HG02610 (cell line): ENCODE results near the gene DNAJC16.

Experiments used
- ATAC-seq: cut with Tn5 transposase; IDR thresholded peaks from one replicate; pipeline ENCODE4 v1.9.1; 2021; ENCODE audit warnings: mild to moderate bottlenecking, moderate library complexity; ENCODE audit not compliant: unreplicated experiment

Gene DNAJC16

DNA sequence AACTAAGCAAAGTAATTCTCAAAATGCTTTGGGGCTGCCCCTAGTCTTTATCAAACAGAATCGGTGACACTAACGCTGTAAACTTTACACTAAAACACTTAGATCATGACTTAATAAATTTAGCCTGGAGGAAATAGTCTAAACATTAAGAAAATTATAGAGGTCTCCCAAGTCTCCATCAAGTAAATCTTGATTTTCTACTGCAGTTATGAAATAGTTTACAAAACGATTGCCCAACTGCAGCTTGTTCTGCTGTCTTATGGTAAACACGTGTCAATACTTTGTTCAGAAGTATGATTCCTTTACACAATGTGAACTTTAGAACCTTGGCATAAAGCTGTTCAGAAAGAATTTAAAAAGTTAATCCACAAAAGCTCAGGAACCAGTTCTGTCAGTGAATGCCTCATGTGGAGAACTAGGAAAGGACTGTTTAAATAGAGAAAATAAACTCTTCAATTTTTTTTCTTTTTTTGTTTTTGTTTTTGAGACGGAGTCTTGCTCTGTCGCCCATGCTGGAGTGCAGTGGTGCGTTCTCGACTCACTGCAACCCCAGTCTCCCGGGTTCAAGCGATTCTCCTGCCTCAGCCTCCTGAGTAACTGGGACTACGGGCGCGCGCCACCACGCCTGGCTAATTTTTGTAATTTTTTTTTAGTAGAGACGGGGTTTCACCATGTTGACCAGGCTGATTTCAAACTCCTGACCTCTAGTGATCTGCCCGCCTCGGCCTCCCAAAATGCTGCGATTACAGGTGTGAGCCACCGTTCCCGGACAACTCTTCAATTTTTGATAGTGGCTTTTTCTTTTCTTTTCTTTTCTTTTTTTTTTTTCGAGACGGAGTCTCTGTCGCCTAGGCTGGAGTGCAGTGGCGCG is 92.2 kb downstream of the DNAJC16 start:
- no peak for ATAC-seq

DNA sequence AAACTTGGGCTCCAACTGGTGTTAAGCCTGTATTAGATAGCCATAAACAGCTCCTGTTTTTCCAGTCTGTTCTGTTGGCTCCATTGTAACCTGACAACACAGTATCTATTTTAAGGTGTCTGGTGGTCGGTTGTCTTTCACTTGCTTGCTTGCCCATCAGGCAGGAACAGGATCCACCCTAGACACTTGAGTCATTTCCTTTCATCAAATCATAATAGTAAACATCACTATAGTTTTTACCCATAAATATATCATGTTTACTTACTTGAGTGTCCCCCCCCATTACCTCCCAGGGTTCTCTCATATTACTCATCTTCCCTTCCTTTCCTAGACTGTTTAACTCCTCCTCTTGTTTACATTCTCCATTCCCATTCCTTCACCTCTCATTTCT is 93.5 kb downstream of the DNAJC16 start:
- no peak for ATAC-seq

DNA sequence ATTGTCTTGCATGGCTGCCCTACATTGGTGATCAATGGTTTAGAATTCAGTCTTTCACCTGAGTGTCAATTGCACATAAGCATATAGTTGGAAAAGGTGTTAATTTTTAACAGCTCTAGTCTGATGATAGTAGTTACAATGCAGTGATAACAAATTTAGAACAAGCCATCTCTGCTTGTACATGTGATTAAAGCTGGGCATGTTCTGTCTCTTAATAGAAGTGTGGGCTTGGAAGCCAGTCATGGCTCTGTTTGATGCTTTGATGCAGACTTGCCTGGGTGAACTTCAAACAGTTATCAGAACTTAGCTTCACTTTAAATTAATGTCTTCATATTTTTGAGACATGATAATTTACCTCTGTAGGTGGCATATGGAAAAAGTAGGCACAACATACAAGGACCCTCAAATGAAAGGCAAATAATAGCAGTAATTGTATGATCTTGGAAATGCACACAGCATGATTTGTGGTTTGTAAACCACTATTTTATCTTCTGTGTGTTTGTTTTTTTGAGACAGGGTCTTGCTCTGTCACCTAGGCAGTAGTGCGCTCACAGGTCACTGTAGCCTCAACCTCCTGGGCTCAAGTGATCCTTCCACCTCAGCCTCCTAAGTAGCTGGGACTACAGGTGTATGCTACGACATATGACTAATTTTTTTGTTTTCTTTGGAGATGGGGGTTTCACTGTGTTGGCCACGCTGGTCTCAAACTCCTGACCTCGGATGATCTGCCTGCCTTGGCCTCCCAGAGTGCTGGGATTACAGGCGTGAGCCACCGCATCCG is 94.4 kb downstream of the DNAJC16 start:
- ATAC-seq = no peak

DNA sequence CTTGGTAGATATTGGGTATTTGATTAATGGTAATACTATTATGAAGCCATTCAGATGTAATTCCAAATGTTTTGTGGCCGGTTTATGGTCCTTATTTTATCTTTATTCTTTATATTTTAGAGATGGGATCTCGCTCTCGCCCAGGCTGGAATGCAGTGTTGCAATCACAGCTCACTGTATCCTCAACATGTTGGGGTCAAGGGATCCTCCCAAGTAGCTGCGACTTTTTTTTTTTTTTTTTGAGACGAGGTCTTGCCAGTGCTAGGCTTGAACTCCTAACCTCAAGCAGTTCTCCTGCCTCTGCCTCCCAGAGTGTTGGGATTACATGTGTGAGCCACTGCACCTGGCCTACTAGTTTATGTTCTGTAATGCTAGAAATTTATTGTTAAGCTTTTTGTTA is 95.3 kb downstream of the DNAJC16 start:
- no peak for ATAC-seq

DNA sequence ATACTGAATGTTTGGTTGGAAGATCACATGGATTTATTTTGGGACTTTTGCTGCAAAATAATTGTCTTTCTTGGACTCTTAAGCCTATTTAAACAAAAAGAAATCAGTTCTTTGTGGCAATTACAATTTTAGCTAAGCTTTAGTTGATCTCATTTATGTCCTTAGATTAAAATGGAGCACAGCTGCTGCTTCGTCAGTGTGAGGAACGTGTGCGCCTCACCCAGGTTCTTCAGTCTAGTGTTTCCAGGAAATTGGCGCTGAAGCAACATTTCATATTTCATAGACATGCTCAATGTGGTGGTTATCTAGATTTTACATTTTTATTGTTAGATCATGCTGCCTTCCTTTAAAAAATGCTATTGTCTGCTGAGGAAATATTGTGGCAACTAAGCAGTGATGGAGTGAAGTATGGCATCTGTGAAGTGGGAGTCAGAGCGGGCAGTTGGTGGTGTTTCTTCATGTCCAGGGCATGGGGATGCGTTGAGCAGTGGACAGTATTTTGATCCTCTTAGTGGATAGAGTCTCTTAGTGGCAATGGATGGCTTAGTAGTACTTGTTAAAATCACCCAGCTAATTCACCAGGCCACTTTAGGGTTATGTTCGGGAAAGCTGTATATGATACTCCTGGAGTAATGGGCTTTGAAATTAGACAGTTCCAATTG is 96.2 kb downstream of the DNAJC16 start:
- ATAC-seq = no peak

GRCh38 chr1:15623435-15623834 is 96.8 kb downstream of the DNAJC16 start:
- no peak for ATAC-seq

GRCh38 chr1:15624133-15624714 is 97.6 kb downstream of the DNAJC16 start:
- no peak for ATAC-seq

- ATAC-seq = no peak
Observed at GRCh38 chr1:15625056-15625917, 98.6 kb downstream of the DNAJC16 start.
